ENCODE data around the gene RNF214.

RNF214 gene

DNA sequence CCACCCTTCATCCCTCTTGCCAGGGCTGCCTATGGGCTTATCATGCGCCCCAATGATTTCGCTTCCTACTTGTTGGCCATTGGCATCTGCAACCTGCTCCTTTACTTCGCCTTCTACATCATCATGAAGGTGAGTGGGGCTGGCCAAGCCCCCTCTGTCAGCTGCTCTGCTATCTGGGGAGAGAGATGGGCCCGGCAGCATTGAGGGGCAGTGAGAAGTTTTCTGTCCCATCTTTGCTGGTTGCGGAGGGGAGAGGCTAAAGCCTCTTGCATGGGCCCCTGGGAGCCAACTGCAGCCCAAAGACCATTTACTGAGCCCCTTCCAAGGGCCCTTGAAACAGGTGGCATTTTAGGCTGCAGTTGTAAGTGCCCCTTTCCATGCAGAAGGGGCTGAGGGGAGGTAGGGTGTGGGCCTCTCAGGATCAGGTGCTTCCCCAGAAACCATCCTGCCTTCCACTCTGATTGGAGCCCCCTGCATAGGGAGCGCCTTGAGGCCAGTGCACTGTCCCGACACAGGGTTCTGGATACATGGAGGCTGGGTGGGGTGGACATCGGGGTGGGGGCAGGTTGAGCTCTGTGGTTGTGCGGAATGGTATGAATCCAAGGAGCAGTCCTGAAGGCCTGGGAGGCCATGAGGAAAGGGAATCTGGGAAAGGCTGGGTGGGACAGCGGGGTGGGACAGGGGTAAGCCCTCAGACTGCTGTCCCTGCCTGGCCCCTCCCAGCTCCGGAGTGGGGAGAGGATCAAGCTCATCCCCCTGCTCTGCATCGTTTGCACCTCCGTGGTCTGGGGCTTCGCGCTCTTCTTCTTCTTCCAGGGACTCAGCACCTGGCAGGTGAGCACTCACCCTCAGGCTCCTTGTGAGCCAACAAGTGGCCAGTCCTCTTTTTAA lies 39.1 kb upstream of the RNF214 start:
- TF ChIP-seq BACH2 (CRISPR knock-in tag; IDR thresholded peaks at IDR 0.05; ENCODE audit: borderline replicate concordance) = no peak
- TF ChIP-seq, protein P1, sequence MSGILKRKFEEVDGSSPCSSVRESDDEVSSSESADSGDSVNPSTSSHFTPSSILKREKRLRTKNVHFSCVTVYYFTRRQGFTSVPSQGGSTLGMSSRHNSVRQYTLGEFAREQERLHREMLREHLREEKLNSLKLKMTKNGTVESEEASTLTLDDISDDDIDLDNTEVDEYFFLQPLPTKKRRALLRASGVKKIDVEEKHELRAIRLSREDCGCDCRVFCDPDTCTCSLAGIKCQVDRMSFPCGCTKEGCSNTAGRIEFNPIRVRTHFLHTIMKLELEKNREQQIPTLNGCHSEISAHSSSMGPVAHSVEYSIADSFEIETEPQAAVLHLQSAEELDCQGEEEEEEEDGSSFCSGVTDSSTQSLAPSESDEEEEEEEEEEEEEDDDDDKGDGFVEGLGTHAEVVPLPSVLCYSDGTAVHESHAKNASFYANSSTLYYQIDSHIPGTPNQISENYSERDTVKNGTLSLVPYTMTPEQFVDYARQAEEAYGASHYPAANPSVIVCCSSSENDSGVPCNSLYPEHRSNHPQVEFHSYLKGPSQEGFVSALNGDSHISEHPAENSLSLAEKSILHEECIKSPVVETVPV (CRISPR knock-in tag; IDR thresholded peaks at IDR 0.05) = no peak
- no peak for TF ChIP-seq ISL1 (CRISPR knock-in tag; IDR thresholded peaks at IDR 0.05)
- no peak for TF ChIP-seq RARB (CRISPR knock-in tag; IDR thresholded peaks at IDR 0.05)
- no peak for TF ChIP-seq ARNTL (CRISPR knock-in tag; IDR thresholded peaks at IDR 0.05; ENCODE audit: borderline replicate concordance, low read depth)
- TF ChIP-seq CSDC2 (CRISPR knock-in tag; IDR thresholded peaks at IDR 0.05) = no peak
- TF ChIP-seq, protein P2, sequence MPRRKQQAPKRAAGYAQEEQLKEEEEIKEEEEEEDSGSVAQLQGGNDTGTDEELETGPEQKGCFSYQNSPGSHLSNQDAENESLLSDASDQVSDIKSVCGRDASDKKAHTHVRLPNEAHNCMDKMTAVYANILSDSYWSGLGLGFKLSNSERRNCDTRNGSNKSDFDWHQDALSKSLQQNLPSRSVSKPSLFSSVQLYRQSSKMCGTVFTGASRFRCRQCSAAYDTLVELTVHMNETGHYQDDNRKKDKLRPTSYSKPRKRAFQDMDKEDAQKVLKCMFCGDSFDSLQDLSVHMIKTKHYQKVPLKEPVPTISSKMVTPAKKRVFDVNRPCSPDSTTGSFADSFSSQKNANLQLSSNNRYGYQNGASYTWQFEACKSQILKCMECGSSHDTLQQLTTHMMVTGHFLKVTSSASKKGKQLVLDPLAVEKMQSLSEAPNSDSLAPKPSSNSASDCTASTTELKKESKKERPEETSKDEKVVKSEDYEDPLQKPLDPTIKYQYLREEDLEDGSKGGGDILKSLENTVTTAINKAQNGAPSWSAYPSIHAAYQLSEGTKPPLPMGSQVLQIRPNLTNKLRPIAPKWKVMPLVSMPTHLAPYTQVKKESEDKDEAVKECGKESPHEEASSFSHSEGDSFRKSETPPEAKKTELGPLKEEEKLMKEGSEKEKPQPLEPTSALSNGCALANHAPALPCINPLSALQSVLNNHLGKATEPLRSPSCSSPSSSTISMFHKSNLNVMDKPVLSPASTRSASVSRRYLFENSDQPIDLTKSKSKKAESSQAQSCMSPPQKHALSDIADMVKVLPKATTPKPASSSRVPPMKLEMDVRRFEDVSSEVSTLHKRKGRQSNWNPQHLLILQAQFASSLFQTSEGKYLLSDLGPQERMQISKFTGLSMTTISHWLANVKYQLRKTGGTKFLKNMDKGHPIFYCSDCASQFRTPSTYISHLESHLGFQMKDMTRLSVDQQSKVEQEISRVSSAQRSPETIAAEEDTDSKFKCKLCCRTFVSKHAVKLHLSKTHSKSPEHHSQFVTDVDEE (CRISPR knock-in tag; IDR thresholded peaks at IDR 0.05) = no peak
- no peak for TF ChIP-seq ZFP30 (CRISPR knock-in tag; IDR thresholded peaks at IDR 0.05)
- no peak for TF ChIP-seq ESRRG (CRISPR knock-in tag; IDR thresholded peaks at IDR 0.05)
- no peak for TF ChIP-seq SNAI2 (CRISPR knock-in tag; IDR thresholded peaks at IDR 0.05)
- TF ChIP-seq, protein P3, sequence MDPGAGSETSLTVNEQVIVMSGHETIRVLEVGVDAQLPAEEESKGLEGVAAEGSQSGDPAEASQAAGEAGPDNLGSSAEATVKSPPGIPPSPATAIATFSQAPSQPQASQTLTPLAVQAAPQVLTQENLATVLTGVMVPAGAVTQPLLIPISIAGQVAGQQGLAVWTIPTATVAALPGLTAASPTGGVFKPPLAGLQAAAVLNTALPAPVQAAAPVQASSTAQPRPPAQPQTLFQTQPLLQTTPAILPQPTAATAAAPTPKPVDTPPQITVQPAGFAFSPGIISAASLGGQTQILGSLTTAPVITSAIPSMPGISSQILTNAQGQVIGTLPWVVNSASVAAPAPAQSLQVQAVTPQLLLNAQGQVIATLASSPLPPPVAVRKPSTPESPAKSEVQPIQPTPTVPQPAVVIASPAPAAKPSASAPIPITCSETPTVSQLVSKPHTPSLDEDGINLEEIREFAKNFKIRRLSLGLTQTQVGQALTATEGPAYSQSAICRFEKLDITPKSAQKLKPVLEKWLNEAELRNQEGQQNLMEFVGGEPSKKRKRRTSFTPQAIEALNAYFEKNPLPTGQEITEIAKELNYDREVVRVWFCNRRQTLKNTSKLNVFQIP (CRISPR knock-in tag; IDR thresholded peaks at IDR 0.05; ENCODE audit: borderline replicate concordance, low read depth) = no peak
- TF ChIP-seq, protein P4, sequence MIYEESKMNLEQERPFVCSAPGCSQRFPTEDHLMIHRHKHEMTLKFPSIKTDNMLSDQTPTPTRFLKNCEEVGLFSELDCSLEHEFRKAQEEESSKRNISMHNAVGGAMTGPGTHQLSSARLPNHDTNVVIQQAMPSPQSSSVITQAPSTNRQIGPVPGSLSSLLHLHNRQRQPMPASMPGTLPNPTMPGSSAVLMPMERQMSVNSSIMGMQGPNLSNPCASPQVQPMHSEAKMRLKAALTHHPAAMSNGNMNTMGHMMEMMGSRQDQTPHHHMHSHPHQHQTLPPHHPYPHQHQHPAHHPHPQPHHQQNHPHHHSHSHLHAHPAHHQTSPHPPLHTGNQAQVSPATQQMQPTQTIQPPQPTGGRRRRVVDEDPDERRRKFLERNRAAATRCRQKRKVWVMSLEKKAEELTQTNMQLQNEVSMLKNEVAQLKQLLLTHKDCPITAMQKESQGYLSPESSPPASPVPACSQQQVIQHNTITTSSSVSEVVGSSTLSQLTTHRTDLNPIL (CRISPR knock-in tag; IDR thresholded peaks at IDR 0.05; ENCODE audit: low read depth) = no peak
- no peak for TF ChIP-seq TOX (CRISPR knock-in tag; IDR thresholded peaks at IDR 0.05; ENCODE audit: borderline replicate concordance)
- no peak for TF ChIP-seq ZNF8 (CRISPR knock-in tag; IDR thresholded peaks at IDR 0.05)
- TF ChIP-seq ZC3H10 (CRISPR knock-in tag; IDR thresholded peaks at IDR 0.05) = no peak
- ATAC-seq = no peak

DNA sequence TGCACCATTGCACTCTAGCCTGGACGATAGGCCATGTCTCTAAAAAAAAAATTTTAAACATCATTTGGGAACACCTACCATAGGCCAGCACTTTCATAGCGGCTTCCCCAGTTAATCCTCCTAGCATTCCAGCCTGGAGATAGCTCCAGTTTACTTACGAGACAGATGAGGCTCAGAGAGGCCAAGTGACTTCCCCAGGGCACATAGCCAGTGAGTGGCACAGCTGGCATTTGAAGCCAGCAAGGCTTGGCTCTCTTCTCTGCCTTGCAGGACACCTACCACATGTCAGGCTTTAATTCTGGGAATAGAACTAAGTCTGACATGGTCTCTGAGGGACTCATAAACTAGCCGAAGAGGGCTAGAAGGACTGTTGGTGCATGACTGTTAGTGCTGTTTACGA lies 38.2 kb upstream of the RNF214 start:
- ATAC-seq = no peak
- TF ChIP-seq OSR1 (CRISPR knock-in tag; IDR thresholded peaks at IDR 0.05) (no peak), ARNTL (CRISPR knock-in tag; IDR thresholded peaks at IDR 0.05; ENCODE audit: borderline replicate concordance, low read depth) (no peak), ZFP3 (CRISPR knock-in tag; IDR thresholded peaks at IDR 0.05) (no peak), ZNF565 (CRISPR knock-in tag; conservative IDR thresholded peaks at IDR 0.05; ENCODE audit: low read depth) (no peak), ZC3H10 (CRISPR knock-in tag; IDR thresholded peaks at IDR 0.05) (no peak), ESRRG (CRISPR knock-in tag; IDR thresholded peaks at IDR 0.05) (no peak), ZFP30 (CRISPR knock-in tag; IDR thresholded peaks at IDR 0.05) (no peak), TOX (CRISPR knock-in tag; IDR thresholded peaks at IDR 0.05; ENCODE audit: borderline replicate concordance) (no peak), GLIS3 (CRISPR knock-in tag; IDR thresholded peaks at IDR 0.05) (no peak), CSDC2 (CRISPR knock-in tag; IDR thresholded peaks at IDR 0.05) (no peak), BACH2 (CRISPR knock-in tag; IDR thresholded peaks at IDR 0.05; ENCODE audit: borderline replicate concordance) (no peak)
- TF ChIP-seq, protein P4 (CRISPR knock-in tag; IDR thresholded peaks at IDR 0.05; ENCODE audit: low read depth) = no peak

DNA sequence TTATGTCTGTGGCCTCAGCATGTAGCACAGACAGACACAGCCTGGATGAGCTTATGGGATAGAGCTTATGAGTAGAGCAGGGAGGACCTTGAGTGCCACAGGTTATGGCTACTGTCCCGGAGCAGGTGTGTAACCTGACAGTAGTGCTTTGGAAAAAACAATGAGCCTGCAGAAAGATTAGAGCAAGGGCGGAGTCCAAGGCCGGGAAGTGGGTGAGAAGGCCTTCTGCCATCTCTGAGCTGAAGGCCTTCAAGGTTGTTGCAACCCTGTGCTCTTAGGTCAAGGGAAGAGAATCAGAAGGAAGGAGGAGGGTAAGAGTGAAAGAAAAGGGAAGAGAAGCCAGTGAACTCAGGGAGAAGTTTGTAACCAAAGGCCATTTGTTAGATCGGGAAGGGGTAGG lies 37.2 kb upstream of the RNF214 start:
- TF ChIP-seq CSDC2 (CRISPR knock-in tag; IDR thresholded peaks at IDR 0.05) (no peak), SNAI2 (CRISPR knock-in tag; IDR thresholded peaks at IDR 0.05) (no peak), ZFP30 (CRISPR knock-in tag; IDR thresholded peaks at IDR 0.05) (no peak), ZFP3 (CRISPR knock-in tag; IDR thresholded peaks at IDR 0.05) (no peak), OSR1 (CRISPR knock-in tag; IDR thresholded peaks at IDR 0.05) (no peak), ZNF565 (CRISPR knock-in tag; conservative IDR thresholded peaks at IDR 0.05; ENCODE audit: low read depth) (no peak), RARB (CRISPR knock-in tag; IDR thresholded peaks at IDR 0.05) (no peak), ISL1 (CRISPR knock-in tag; IDR thresholded peaks at IDR 0.05) (no peak), ESRRG (CRISPR knock-in tag; IDR thresholded peaks at IDR 0.05) (no peak)
- TF ChIP-seq, protein P4 (CRISPR knock-in tag; IDR thresholded peaks at IDR 0.05; ENCODE audit: low read depth) = no peak
- TF ChIP-seq, protein P1 (CRISPR knock-in tag; IDR thresholded peaks at IDR 0.05) = no peak
- TF ChIP-seq, protein P2 (CRISPR knock-in tag; IDR thresholded peaks at IDR 0.05) = no peak
- no peak for ATAC-seq

Measured in SK-N-SH treated with all-trans-retinoic acid at 6 μM for 48 hours (cell line).